Fibroblast of gingiva (primary cell): ENCODE results near the gene ADAM12.
A peak's percentile ranks its signal among the peaks of the same experiment; 100 is the strongest.
"Not testable (repeated sequence)": the region's sequence is repeated elsewhere in the genome, so short reads cannot be mapped to it uniquely, and the experiment has no call there.

ENCODE experiments used
- DNase-seq: peaks from one replicate; pipeline ENCODE4 v3.0.0-alpha.2; 2011; ENCODE audit warnings: low read depth

The ADAM12 gene

GRCh38 chr10:126175641-126176262 is 212.5 kb downstream of the ADAM12 start:
- DNase-seq: no peak

DNA sequence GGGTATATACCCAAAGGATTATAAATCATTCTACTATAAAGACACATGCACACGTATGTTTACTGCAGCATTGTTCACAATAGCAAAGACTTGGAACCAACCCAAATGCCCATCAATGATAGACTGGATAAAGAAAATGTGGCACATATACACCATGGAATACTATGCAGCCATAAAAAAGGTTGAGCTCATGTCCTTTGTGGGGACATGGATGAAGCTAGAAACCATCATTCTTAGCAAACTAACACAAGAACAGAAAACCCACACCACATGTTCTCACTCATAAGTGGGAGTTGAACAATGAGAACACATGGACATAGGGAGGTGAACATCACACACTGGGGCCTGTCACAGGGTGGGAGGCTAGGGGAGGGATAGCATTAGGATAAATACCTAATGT is 215.5 kb downstream of the ADAM12 start:
- not testable (repeated sequence) for DNase-seq

- DNase-seq: peak; percentile 89
These were observed 216.7 kb downstream of the ADAM12 start for GRCh38 chr10:126171555-126171954.

GRCh38 chr10:126170776-126171175 is 217.5 kb downstream of the ADAM12 start:
- DNase-seq: no peak

GRCh38 chr10:126170371-126170770 is 217.9 kb downstream of the ADAM12 start:
- DNase-seq: no peak

GRCh38 chr10:126169899-126170298 is 218.4 kb downstream of the ADAM12 start:
- no peak for DNase-seq

DNA sequence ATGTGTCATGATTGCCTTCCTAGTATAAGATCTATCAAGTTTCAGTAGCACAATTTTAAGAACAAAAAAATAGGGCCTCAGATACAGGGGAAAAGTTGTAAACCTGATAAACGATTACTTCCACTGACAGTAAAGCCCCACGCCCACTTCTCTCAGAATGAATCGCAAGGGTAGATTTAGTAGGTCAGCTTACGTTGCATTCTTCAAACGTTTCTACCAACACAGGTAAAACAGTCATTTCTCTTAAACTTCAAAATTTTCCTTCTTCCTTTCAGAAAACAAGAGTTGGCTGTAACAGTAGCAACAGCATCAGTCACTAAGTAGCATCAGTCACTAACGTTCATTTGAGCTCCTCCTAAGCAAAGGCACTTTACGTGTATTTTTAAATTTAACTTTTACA is 221.5 kb downstream of the ADAM12 start:
- DNase-seq: no peak

GRCh38 chr10:126165874-126166273 is 222.4 kb downstream of the ADAM12 start:
- no peak for DNase-seq

DNA sequence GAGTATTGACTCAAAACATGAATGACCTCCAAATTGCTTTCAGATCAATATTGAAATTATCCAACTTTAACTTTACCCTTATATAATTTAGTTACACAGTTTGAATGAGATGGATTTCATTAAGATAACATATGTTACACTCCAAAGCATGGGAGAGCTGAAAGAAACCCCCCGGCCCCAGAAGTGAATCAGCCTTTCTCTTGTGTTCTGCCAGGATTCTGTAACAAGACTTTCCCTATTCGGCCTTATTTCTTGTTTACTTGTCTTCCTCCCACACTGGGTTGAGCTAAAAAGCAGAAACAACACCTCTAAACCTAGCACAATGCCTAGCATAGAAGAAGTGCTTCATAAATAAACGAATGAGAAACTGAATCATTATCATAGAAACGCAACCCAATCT is 224.8 kb downstream of the ADAM12 start:
- DNase-seq: no peak

- DNase-seq: no peak
These were observed 226.6 kb downstream of the ADAM12 start for GRCh38 chr10:126161691-126162090.

- DNase-seq: no peak
These were observed 227.2 kb downstream of the ADAM12 start for GRCh38 chr10:126160971-126161630.

DNA sequence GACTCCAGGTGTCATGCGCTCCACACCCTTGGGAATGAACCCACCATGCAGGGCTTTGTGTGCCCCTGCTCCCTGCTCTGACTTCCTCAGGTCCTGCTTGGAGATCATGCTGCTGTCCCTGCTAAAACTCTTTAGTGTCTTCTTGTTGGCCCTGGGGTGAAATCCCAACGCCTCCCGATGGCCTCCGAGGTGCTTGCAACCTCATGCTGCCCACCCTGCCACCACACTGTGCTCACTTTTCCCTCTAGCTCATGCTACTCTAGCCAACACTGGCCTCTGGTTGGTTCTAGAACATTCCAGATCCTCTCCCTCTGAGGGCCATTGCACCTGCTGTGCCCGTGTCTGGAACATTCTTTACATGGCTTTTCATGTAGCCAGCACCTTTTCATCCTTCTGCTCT is 227.7 kb downstream of the ADAM12 start:
- no peak for DNase-seq

DNA sequence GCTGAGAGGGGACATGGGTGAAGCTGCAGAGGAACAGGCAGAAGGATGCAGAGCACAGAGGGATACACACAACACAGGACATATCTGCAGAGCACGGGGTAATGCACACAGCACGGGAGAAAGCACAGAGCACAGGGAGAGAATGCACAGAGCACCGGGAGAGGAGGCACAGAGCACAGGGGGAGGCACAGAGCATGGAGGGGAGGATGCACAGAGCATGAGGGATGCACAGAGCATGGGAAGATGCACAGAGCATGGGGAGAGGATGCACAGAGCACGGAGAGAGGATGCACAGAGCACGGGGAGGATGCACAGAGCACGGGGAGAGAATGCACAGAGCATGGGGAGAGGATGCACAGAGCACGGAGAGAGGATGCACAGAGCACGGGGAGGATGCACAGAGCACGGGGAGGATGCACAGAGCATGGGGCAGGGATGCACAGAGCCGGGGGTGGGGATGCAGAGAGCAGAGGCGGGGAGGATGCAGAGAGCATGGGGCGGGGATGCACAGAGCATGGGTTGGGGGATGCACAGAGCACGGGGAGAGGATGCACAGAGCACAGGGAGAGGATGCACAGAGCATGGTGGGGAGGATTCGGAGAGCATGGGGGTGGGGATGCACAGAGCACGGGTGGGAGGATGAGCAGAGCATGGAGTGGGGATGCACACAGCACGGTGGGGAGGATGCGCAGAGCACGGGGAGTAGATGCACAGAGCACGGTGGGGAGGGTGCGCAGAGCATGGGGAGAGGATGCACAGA is 230.0 kb downstream of the ADAM12 start:
- no peak for DNase-seq

DNA sequence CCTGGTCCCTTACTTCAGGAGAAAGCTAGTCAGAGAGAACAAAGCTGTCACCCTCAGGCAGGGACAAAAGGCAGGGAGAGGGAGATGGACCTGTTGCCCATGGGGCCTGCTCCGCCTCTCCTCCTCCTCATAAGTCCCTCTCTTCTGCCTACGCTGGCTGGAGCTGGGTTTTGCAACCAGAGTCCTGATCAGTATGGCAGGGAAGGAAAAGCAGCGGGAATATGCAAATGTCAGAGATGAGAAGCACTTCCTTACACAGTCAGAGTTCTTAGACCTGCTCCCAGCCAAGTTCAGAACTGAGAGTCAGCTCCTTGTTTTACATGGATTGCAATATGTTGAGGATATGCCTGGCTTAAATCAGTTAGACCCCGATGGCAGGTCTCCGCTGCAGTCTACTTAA is 231.1 kb downstream of the ADAM12 start:
- DNase-seq: no peak

GRCh38 chr10:126156503-126156902 is 231.8 kb downstream of the ADAM12 start:
- no peak for DNase-seq

DNA sequence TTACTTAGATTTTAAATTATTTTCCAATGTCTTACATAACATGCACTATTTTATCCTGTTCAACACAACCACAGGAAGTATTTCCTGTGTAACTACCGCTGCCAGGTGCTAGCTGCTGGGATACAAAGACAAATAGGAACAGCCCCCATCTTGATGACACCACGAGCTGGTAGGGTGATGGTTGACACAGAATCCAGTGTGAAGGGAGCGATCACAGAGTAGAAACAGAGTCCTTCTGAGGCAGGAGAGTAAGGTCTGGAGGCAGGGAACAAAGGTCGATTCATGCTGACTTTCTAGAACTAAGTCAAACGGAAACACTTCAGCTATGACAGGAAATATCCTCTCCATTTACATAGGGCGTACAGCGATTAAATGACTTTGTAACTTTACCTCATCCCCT is 232.3 kb downstream of the ADAM12 start:
- no peak for DNase-seq

DNA sequence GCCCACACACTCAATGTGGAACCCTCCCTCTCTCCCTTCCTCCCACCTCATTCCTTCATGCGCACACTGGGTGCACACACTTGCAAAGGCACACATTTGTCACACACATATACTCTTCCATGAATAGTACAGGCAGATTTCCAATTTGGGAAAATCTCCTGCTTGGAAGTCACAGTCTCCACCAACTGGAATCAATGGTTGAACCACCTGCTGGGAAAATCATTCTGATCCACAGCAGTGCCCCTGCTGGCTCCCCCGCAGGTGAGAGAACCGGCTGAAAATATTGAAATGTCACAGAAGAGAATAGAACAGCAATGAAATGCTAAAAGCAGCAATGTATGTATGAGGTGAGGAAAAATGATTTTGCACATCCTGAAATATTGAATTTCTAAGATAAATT is 232.7 kb downstream of the ADAM12 start:
- DNase-seq: no peak

GRCh38 chr10:126153711-126154628 is 234.3 kb downstream of the ADAM12 start:
- no peak for DNase-seq

DNA sequence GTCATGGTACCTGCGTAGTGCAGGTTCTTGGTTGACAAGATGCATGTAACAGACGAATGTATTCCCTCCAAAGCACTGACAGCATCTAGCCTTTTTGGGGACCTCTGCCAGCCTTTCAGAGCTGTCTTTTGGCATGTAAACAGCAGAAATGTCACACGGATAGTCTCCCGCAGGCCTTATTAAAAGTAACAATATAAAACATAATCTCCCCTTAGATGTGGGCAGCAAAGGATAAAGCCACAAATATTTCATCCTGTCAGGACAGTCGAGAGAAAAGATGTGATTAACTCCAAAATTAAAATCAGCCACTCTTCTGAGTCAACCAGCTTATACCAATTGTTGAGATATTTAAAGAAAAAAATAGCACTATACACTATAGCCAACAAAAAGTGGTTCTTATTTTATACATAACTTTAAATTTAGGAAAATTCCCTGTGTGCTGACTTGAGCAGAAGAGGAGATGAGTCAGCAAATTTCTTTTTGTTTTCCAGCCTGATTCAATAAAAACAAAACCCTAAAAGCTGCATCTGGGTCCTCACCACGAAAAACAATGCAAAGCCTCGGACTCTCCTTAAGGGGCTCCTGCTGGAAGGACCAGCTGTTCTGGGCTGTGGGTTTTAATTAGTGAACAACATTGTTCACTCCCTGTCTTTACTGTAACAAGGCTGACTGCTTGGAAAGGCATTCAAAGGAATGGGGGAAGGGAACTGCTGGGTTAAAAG is 240.2 kb downstream of the ADAM12 start:
- DNase-seq: peak; percentile 60

DNA sequence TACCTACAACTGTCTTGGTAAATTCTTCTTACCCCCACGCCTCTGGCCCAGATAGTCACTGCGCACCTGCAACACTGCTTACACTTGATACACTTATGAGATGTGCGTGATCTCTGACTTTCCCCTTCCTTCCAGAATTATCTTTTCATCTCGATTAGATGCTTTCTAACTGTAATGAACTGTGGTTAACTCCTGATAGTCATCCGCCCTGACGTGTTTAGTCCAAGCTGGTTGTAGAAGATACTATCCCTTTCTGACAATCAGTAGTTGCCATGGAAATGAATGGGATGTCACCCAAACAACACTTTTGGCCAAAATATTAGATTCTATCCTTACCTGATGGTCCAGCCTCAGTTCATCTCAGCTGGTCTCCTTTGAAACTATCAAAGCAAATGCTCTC is 241.5 kb downstream of the ADAM12 start:
- DNase-seq: no peak

- DNase-seq: no peak
These were observed 245.2 kb downstream of the ADAM12 start for GRCh38 chr10:126143117-126143516.
